PC-9 (cell line): ENCODE data around the gene GAPDHS.

ENCODE experiments used
- EZH2 ChIP-seq: fragments of 200-600 bp; sonication (generic); IDR thresholded peaks from 2 replicates; pipeline ENCODE4 v1.8.0; 2017; ENCODE audit warnings: antibody characterized with exemption, low read depth
- TF ChIP-seq, protein P1 (sequence below): fragments of 200-600 bp; sonication (generic); conservative IDR thresholded peaks from 2 replicates; pipeline ENCODE4 v1.6.1; 2017; ENCODE audit warnings: mixed run types, antibody characterized with exemption, mild to moderate bottlenecking, moderate library complexity

DNA sequence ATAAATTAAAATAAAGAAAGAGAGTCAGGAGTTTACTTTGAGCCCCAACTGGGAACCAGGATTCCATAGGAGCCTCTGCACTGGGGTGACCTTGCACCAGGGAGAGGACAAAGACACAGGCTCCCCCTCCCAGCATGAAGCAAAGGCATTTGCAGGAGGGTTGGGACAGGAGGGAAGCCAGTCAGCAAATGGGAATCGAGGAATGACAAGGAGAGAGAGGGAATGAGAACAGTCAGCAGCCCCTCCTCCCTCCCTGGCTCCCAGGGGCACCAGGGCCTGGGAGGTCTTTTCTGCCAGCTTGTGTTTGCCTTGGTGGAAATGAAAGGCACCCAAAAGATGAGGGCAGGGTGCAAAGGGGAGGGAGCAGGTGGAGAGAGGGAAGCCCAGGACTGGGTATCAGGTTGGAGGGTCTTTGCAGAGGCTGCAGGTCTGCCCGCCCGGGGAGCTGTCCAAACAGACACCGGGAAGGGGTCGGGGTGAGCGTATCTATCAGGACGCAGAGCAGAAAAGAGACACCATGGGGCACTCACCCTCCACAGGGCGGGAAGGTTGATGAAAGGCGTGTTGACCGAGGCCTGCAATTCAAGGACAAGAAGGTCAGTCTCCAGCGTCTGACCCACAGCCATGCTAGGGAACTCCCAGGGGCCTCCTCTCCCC, 8.9 kb upstream of the GAPDHS start:
- TF ChIP-seq, protein P1, sequence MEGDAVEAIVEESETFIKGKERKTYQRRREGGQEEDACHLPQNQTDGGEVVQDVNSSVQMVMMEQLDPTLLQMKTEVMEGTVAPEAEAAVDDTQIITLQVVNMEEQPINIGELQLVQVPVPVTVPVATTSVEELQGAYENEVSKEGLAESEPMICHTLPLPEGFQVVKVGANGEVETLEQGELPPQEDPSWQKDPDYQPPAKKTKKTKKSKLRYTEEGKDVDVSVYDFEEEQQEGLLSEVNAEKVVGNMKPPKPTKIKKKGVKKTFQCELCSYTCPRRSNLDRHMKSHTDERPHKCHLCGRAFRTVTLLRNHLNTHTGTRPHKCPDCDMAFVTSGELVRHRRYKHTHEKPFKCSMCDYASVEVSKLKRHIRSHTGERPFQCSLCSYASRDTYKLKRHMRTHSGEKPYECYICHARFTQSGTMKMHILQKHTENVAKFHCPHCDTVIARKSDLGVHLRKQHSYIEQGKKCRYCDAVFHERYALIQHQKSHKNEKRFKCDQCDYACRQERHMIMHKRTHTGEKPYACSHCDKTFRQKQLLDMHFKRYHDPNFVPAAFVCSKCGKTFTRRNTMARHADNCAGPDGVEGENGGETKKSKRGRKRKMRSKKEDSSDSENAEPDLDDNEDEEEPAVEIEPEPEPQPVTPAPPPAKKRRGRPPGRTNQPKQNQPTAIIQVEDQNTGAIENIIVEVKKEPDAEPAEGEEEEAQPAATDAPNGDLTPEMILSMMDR = no peak
- no peak for TF ChIP-seq EZH2
